Panc1 (cell line): ENCODE measurements around the gene ISYNA1.

ENCODE experiments used
- CTCF ChIP-seq: fragments of 450-650 bp; IDR thresholded peaks from 2 replicates; pipeline ENCODE4 v1.5.1; 2017; ENCODE audit warnings: mild to moderate bottlenecking
- REST ChIP-seq, 2 experiments: IDR thresholded peaks; 2 replicates each; pipeline ENCODE4 v1.6.1; 2011 to 2012; ENCODE audit warnings: low read depth in 2 of 2, control low read depth in 1 of 2, low read length in 1 of 2, mild to moderate bottlenecking in 1 of 2, moderate library complexity in 1 of 2; ENCODE audit not compliant: insufficient read depth in 1 of 2

- TF ChIP-seq CTCF (no peak), REST (IDR thresholded peaks at IDR 0.05; ENCODE audit: insufficient read depth in 1 of 2, low read depth in 2 of 2, low read length in 1 of 2) (no peak)
Measured at GRCh38 chr19:18486746-18487145, 48.8 kb upstream of the ISYNA1 start.
